Measurements from ENCODE around the gene PHAF1.

GRCh38 chr16:67165121-67166078 is 55.7 kb downstream of the PHAF1 start:
- TF ChIP-seq EZH2 (IDR thresholded peaks at IDR 0.05; ENCODE audit: low read length, missing control alignments) (peak; percentile 23), CTCF (conservative IDR thresholded peaks at IDR 0.05 in 1 of 2, IDR thresholded peaks at IDR 0.05 in 1 of 2; ENCODE audit: low read depth in 1 of 2, low read length in 2 of 2) (no peak)
